Neuronal stem cell (in vitro differentiated cells): ENCODE data around the gene BEX3.
A peak's percentile ranks its signal among the peaks of the same experiment; 100 is the strongest.
"Not testable (repeated sequence)": the region's sequence is repeated elsewhere in the genome, so short reads cannot be mapped to it uniquely, and the experiment has no call there.

Experiments used
- DNase-seq: peaks from one replicate; pipeline ENCODE4 v3.0.0-alpha.2; 2013; ENCODE audit warnings: low spot score
- H2AFZ ChIP-seq: one replicate; pipeline ENCODE4 v1.6.1; 2013; ENCODE audit warnings: mild to moderate bottlenecking, low read length, inconsistent platforms
- H2AK5ac ChIP-seq: 2 replicates; pipeline ENCODE4 v1.6.1; 2013; ENCODE audit warnings: low read depth, mild to moderate bottlenecking, inconsistent platforms, low read length, moderate library complexity, mixed read lengths
- H2BK120ac ChIP-seq: 2 replicates; pipeline ENCODE4 v1.6.1; 2013; ENCODE audit warnings: low read depth, mild to moderate bottlenecking, inconsistent platforms, low read length, moderate library complexity, mixed read lengths
- H2BK12ac ChIP-seq: one replicate; pipeline ENCODE4 v1.6.1; 2013; ENCODE audit warnings: low read length, inconsistent platforms
- H2BK15ac ChIP-seq: 2 replicates; pipeline ENCODE4 v1.6.1; 2013; ENCODE audit warnings: mild to moderate bottlenecking, low read length, inconsistent platforms, mixed read lengths
- H2BK5ac ChIP-seq: one replicate; pipeline ENCODE4 v1.6.1; 2013; ENCODE audit warnings: inconsistent platforms, mild to moderate bottlenecking, low read length, moderate library complexity
- H3K14ac ChIP-seq: one replicate; pipeline ENCODE4 v1.6.1; 2013; ENCODE audit warnings: low read length, inconsistent platforms
- H3K18ac ChIP-seq: 2 replicates; pipeline ENCODE4 v1.6.1; 2013; ENCODE audit warnings: low read length, inconsistent platforms
- H3K23ac ChIP-seq: 2 replicates; pipeline ENCODE4 v1.6.1; 2013; ENCODE audit warnings: low read depth, mild to moderate bottlenecking, mixed read lengths, low read length, inconsistent platforms; ENCODE audit not compliant: poor library complexity
- H3K27ac ChIP-seq: replicated peaks from 3 replicates; pipeline ENCODE4 v1.5.1; 2013; ENCODE audit warnings: low read length, inconsistent platforms
- H3K27me3 ChIP-seq, 3 experiments: 2 replicates each; pipeline ENCODE4 v1.6.1; 2013; ENCODE audit warnings: low read length in 3 of 3, mild to moderate bottlenecking in 2 of 3, inconsistent platforms in 1 of 3, low read depth in 1 of 3, mixed read lengths in 1 of 3, moderate library complexity in 1 of 3; ENCODE audit not compliant: control insufficient read depth in 3 of 3, insufficient read depth in 3 of 3
- H3K36me3 ChIP-seq, 2 donors: replicated peaks in 1 of 2; 2 replicates each; pipeline ENCODE4 v1.6.1; 2013; ENCODE audit warnings: low read length in 2 of 2; ENCODE audit not compliant: control insufficient read depth in 2 of 2, insufficient read depth in 2 of 2
- H3K4ac ChIP-seq: 2 replicates; pipeline ENCODE4 v1.6.1; 2013; ENCODE audit warnings: inconsistent platforms, mild to moderate bottlenecking, low read length, moderate library complexity
- H3K4me1 ChIP-seq, 2 donors: 1 replicate in 1 of 2; 2 replicates in 1 of 2; pipeline ENCODE4 v1.6.1; 2013; ENCODE audit warnings: low read length in 2 of 2, low read depth in 1 of 2; ENCODE audit not compliant: control insufficient read depth in 2 of 2, insufficient read depth in 1 of 2
- H3K4me2 ChIP-seq: one replicate; pipeline ENCODE4 v1.6.1; 2013; ENCODE audit warnings: mild to moderate bottlenecking, low read length, inconsistent platforms; ENCODE audit not compliant: insufficient read depth, poor library complexity, severe bottlenecking
- H3K4me3 ChIP-seq, 2 donors: 2 replicates each; pipeline ENCODE4 v1.5.1; 2013; ENCODE audit warnings: low read length in 2 of 2, mild to moderate bottlenecking in 2 of 2, inconsistent platforms in 1 of 2, moderate library complexity in 1 of 2
- H3K79me1 ChIP-seq: one replicate; pipeline ENCODE4 v1.6.1; 2013; ENCODE audit warnings: low read depth, mild to moderate bottlenecking, inconsistent platforms, low read length, moderate library complexity
- H3K9ac ChIP-seq: one replicate; pipeline ENCODE4 v1.6.1; 2013; ENCODE audit warnings: mild to moderate bottlenecking, low read depth, low read length, inconsistent platforms; ENCODE audit not compliant: poor library complexity
- H3K9me3 ChIP-seq, 2 donors: replicated peaks in 1 of 2; 2 replicates each; pipeline versions ENCODE3 to v1.6.1; 2013; ENCODE audit warnings: low read length in 2 of 2, mild to moderate bottlenecking in 2 of 2, inconsistent platforms in 1 of 2, low read depth in 1 of 2, mixed read lengths in 1 of 2, moderate library complexity in 1 of 2; ENCODE audit not compliant: control insufficient read depth in 2 of 2, insufficient read depth in 1 of 2
- H4K8ac ChIP-seq: one replicate; pipeline ENCODE4 v1.6.1; 2013; ENCODE audit warnings: low read depth, mild to moderate bottlenecking, inconsistent platforms, low read length, moderate library complexity
- H4K91ac ChIP-seq: one replicate; pipeline ENCODE4 v1.6.1; 2013; ENCODE audit warnings: low read length, low read depth, mild to moderate bottlenecking, inconsistent platforms; ENCODE audit not compliant: poor library complexity
- WGBS, 2 donors: extraction: QIAGEN DNeasy Blood & Tissue Kit; methylation state at CpG; one replicate each; pipeline ENCODE4 v1.1.7; 2013; ENCODE audit warnings: missing lambda C conversion rate in 2 of 2, mixed read lengths in 1 of 2; ENCODE audit not compliant: insufficient read length in 2 of 2, insufficient replicate concordance in 1 of 2; ENCODE audit errors: extremely low coverage in 2 of 2; 5-methylcytosine and 5-hydroxymethylcytosine counted together

Gene BEX3

DNA sequence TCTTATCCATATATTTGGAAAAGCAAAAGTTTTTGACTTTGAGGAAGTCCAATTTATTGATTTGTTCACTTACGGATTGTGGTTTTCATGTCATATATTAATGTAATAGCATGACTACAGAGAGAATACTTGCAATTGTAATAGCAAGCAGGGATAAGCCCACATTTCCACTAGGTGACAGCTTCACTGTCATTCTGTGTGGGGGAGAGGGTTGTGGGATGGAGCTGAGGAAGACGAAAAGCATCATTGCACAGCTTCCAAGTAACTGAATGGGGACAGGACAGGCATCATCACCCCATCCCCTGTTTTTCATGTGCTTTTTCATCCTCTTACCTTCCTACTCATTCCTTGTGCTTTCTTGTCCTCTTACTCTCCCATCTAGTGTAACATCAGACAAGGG lies 31.4 kb downstream of the BEX3 start:
- WGBS, 2 donors = no CpG with 5 or more reads among the region's 2 CpGs
- Histone ChIP-seq H4K8ac (no peak overlapping the region), H3K4me2 (no peak overlapping the region)

DNA sequence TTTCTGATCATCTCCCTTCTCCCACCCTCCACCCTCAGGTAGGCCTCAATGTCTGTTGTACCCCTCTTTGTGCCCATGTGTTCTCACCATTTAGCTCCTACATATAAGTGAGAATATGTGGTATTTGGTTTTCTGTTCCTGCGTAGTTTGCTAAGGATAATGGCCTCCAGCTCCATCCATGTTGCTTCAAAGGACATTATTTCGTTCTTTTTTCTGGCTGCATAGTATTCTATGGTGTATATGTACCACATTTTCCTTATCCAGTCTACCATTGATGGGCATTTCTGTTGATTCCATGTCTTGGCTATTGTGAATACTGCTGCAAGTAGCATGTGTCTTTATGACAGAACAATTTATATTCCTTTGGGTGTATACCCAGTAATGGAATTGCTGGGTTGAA lies 35.4 kb downstream of the BEX3 start:
- H3K23ac ChIP-seq, H2AFZ ChIP-seq, H2AK5ac ChIP-seq, H2BK12ac ChIP-seq, H3K27me3 ChIP-seq, H2BK5ac ChIP-seq, H3K27ac ChIP-seq, H3K9ac ChIP-seq, H3K4me1 ChIP-seq, H3K14ac ChIP-seq, H3K79me1 ChIP-seq, H4K91ac ChIP-seq, H3K4me2 ChIP-seq, H2BK15ac ChIP-seq, H3K4ac ChIP-seq, DNase-seq, H4K8ac ChIP-seq, H3K4me3 ChIP-seq, H3K18ac ChIP-seq, H2BK120ac ChIP-seq, H3K9me3 ChIP-seq: not testable (repeated sequence)
- WGBS, 2 donors = no CpG with 5 or more reads among the region's 2 CpGs
- H3K36me3 ChIP-seq = peaks cover 0 to 26% of the 10 kb centered on the region in 2 donors

More for the DNA sequence above, 31.4 kb downstream of the BEX3 start:
- H3K27ac ChIP-seq = no peak overlapping the region
- H3K79me1 ChIP-seq = no peaks in the 10 kb centered on the region
- H4K91ac ChIP-seq = no peak overlapping the region
- H3K27me3 ChIP-seq = no peaks in the 10 kb centered on the region
- no peak overlapping the region for H2AK5ac ChIP-seq
- no peak overlapping the region for H2AFZ ChIP-seq
- H2BK120ac ChIP-seq = no peak overlapping the region
- H3K9me3 ChIP-seq = peaks cover 0 to 4% of the 10 kb centered on the region in 2 donors
- H2BK12ac ChIP-seq = no peak overlapping the region
- no peak for DNase-seq
- no peak overlapping the region for H3K23ac ChIP-seq
- no peak overlapping the region for H2BK5ac ChIP-seq
- no peak overlapping the region for H3K9ac ChIP-seq
- H3K4ac ChIP-seq = no peak overlapping the region
- H3K18ac ChIP-seq = no peak overlapping the region
- H3K14ac ChIP-seq = no peak overlapping the region
- H3K36me3 ChIP-seq = peaks cover 0 to 26% of the 10 kb centered on the region in 2 donors
- peaks cover 3% of the 10 kb centered on the region in 2 donors for H3K4me1 ChIP-seq
- H3K4me3 ChIP-seq = no peak overlapping the region
- H2BK15ac ChIP-seq = no peak overlapping the region

DNA sequence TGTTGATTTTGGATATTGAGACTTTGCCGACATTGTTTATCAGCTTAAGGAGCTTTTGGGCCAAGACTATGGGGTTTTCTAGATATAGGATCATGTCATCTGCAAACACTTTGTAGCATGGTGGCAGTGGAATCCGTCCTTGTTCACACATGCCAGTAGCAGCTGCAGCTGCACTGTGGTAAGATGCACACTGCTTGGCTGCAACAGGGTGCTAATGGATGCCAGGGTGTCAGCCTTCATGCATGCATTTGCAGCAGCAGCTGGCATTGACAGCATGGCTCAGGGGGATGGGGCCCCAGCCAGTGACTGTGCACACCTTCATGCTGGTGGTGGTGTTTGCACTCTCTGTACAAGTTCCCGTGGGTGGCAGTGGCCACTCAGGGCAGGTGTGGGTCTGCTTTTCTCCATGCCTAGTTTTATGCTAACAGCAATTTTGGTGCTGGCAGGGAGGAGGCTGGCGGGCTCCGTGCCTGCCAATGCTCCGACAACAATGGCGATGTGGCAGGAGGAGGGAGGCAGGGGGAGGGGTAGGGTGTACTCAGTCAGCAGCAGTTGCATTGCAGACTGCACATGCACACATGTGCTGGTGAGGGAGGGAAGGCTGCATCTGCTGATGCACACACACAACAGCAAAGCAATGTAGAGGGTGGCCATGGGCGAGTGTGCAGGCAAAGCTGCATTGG lies 37.5 kb downstream of the BEX3 start:
- Histone ChIP-seq H2BK15ac (no peak overlapping the region), H3K9me3 (peaks cover 0 to 4% of the 10 kb centered on the region in 2 donors), H3K79me1 (no peaks in the 10 kb centered on the region), H3K9ac (peak overlapping the region; percentile 70), H4K8ac (no peak overlapping the region), H3K23ac (no peak overlapping the region), H3K14ac (no peak overlapping the region), H2AK5ac (no peak overlapping the region), H4K91ac (no peak overlapping the region), H3K4me1 (peaks cover 0 to 6% of the 10 kb centered on the region in 2 donors), H2AFZ (no peak overlapping the region), H3K18ac (no peak overlapping the region), H2BK5ac (no peak overlapping the region), H3K36me3 (peaks cover 0 to 22% of the 10 kb centered on the region in 2 donors), H2BK12ac (no peak overlapping the region), H2BK120ac (no peak overlapping the region), H3K27me3 (no peaks in the 10 kb centered on the region), H3K4ac (no peak overlapping the region), H3K27ac (no peak overlapping the region), H3K4me3 (peak overlapping the region in 1 of 2 donors; percentile 54), H3K4me2 (no peak overlapping the region)
- no CpG with 5 or more reads among the region's 8 CpGs for WGBS, 2 donors
- DNase-seq = no peak

DNA sequence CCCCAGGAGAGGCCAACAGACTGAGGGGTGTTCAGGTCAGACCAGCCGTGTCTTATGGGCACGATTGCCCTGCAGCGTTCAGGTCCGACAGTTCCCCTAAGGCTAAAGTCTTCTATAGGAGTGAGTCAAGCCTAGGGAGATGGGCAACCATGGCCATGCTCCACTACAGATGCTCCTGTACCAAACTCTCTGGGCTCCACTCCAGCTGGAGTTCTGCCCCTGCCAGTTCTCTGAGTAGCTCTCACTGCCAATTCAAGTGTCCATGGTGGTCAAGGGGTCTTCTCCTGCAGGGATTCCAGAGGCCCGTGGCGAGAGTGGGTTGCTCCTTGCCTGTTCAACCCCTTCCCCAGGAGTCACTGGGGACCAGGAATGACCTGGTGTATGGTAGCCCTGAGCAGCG lies 38.2 kb downstream of the BEX3 start:
- no peak overlapping the region for H2BK120ac ChIP-seq
- WGBS, 2 donors = no CpG with 5 or more reads among the region's 7 CpGs

More for the DNA sequence above, 38.2 kb downstream of the BEX3 start:
- H2BK12ac ChIP-seq = no peak overlapping the region
- no peaks in the 10 kb centered on the region for H3K27me3 ChIP-seq
- H4K91ac ChIP-seq = no peak overlapping the region
- H3K4ac ChIP-seq = no peak overlapping the region
- no peak overlapping the region for H3K9ac ChIP-seq
- H3K4me1 ChIP-seq = peaks cover 0 to 6% of the 10 kb centered on the region in 2 donors
- no peak overlapping the region for H3K14ac ChIP-seq
- H3K27ac ChIP-seq = no peak overlapping the region
- no peak overlapping the region for H3K23ac ChIP-seq
- no peak overlapping the region for H2AK5ac ChIP-seq
- no peak overlapping the region for H4K8ac ChIP-seq
- no peak overlapping the region for H3K18ac ChIP-seq
- no peak overlapping the region for H3K4me2 ChIP-seq
- no peak for DNase-seq
- no peaks in the 10 kb centered on the region for H3K79me1 ChIP-seq
- H3K9me3 ChIP-seq = peaks cover 0 to 4% of the 10 kb centered on the region in 2 donors
- peaks cover 0 to 23% of the 10 kb centered on the region in 2 donors for H3K36me3 ChIP-seq
- no peak overlapping the region for H3K4me3 ChIP-seq
- H2BK5ac ChIP-seq = no peak overlapping the region
- no peak overlapping the region for H2AFZ ChIP-seq
- no peak overlapping the region for H2BK15ac ChIP-seq
